Naive B cell (primary cell): ENCODE measurements around the gene SIL1. TPM values are rescaled to one million over a fixed set of nuclear protein-coding genes. Genes with fewer than 3 reads are reported as not detected.
A peak's percentile ranks its signal among the peaks of the same experiment; 100 is the strongest.

ENCODE experiments used
- ATAC-seq, 2 donors: fragments of 150-1000 bp; cut with Tn5 transposase; 2 replicates each; pipeline ENCODE4 v1.10.0; 2021; ENCODE audit warnings: low read depth in 2 of 2, mild to moderate bottlenecking in 2 of 2, moderate library complexity in 2 of 2
- DNase-seq: peaks from one replicate; pipeline ENCODE4 v3.0.0; 2022
- H3K27ac Mint-ChIP-seq, 6 donors: one replicate each; pipeline ENCODE4 v1.8.0; 2020 to 2022; ENCODE audit warnings: mild to moderate bottlenecking in 6 of 6, mixed read lengths in 6 of 6, moderate library complexity in 5 of 6, inconsistent platforms in 2 of 6
- H3K27me3 Mint-ChIP-seq, 3 donors: one replicate each; pipeline ENCODE4 v1.8.0; 2021 to 2022; ENCODE audit warnings: mixed read lengths in 3 of 3, mild to moderate bottlenecking in 1 of 3
- H3K36me3 Mint-ChIP-seq, 2 donors: one replicate each; pipeline ENCODE4 v1.8.0; 2020 to 2022; ENCODE audit warnings: mixed read lengths in 2 of 2, inconsistent platforms in 1 of 2, mild to moderate bottlenecking in 1 of 2
- H3K4me1 Mint-ChIP-seq, 3 donors: one replicate each; pipeline ENCODE4 v1.8.0; 2020 to 2022; ENCODE audit warnings: mixed read lengths in 3 of 3, inconsistent platforms in 1 of 3, mild to moderate bottlenecking in 1 of 3, moderate library complexity in 1 of 3
- H3K4me3 Mint-ChIP-seq, 8 donors: one replicate each; pipeline ENCODE4 v1.8.0; 2020 to 2022; ENCODE audit warnings: mild to moderate bottlenecking in 8 of 8, mixed read lengths in 8 of 8, moderate library complexity in 8 of 8, inconsistent platforms in 2 of 8
- H3K9me3 Mint-ChIP-seq, 7 donors: one replicate each; pipeline ENCODE4 v1.8.0; 2020 to 2022; ENCODE audit warnings: mixed read lengths in 7 of 7, mild to moderate bottlenecking in 5 of 7, inconsistent platforms in 2 of 7, moderate library complexity in 1 of 7
- polyA plus RNA-seq, 6 donors: library from polyadenylated mRNA; unstranded; fragments of 300-500 nt; fragmentation: Illumina TruSeq; gene quantifications; one replicate each; pipeline ENCODE4 v1.2.3, GENCODE V29; 2021; ENCODE audit warnings: low read depth in 6 of 6

The SIL1 gene
- polyA plus RNA-seq, 6 donors from 2014 or later = 9.1 to 18.7 (median 13.6) TPM

DNA sequence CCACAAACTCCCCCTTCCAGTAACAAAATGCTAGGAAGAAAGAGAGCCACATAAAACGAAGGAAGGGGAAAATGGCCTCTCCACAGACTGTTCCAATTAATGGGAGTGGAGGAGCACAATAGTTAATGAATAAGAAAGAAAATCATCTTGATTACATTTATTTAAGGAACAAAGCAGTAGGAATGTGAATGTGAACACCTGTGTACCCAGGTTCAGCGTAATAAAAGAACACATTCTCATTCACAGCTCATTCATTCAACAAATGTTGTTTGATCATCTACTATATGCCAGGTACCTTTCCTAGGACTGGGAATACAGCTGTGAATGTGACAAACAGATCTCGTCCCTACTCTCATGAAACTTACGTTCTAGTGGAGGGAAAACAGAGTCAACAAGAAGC is 35.7 kb downstream of the SIL1 start:
- Mint-ChIP-seq H3K4me3 (no peak overlapping the region), H3K27me3 (no peaks in the 10 kb centered on the region), H3K4me1 (peaks cover 3 to 24% (median 4%) of the 10 kb centered on the region in 3 donors), H3K9me3 (no peaks in the 10 kb centered on the region), H3K27ac (peak overlapping the region in 1 of 6 donors; percentile 15), H3K36me3 (peaks cover 0 to 11% of the 10 kb centered on the region in 2 donors)
- no peak for ATAC-seq
- DNase-seq = no peak

DNA sequence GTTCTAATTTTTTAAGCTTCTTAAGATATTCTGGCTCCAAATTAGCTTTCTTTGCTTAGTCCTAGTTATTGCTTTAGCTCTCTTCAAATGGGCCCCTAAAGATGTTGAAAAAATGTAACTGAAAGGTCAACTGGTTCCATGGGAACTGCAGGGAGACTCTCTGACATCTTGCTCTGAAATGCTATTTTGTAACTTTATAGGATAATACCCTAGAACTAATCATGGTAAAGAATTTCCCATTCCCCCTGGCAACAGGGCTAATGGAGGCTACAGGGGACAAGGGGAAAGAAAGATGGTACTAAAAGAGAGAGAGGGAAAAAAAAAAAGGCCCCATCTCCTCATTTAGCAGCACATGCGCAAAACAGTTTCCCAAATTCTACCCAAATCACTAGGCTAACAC is 39.4 kb downstream of the SIL1 start:
- H3K4me3 Mint-ChIP-seq = no peak overlapping the region
- no peaks in the 10 kb centered on the region for H3K9me3 Mint-ChIP-seq
- ATAC-seq = no peak
- peaks cover 0 to 11% of the 10 kb centered on the region in 2 donors for H3K36me3 Mint-ChIP-seq
- H3K27me3 Mint-ChIP-seq = no peaks in the 10 kb centered on the region
- H3K27ac Mint-ChIP-seq = peak overlapping the region in 1 of 6 donors; percentile 6
- peaks cover 3 to 24% (median 4%) of the 10 kb centered on the region in 3 donors for H3K4me1 Mint-ChIP-seq
- no peak for DNase-seq

DNA sequence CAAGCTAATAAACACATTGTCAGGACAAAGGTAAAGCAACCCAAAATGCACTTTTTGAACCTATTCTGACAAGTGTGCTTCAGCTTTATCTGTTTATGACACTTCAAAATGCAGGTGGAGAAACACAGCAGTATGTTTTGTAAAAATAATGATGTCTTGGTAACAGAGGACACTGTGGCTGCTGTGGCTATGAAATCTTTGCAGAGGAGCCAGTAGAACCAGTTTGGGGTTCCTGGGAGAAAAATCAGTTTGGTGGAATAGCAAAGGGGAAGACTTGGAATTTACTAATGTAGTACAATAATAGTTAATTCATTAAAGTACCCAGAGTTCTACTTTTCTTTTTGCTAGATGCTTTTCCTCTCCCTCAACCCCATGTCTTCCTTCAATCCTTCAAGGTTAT is 40.6 kb downstream of the SIL1 start:
- ATAC-seq (no peak), DNase-seq (no peak)
- Mint-ChIP-seq H3K4me1 (peaks cover under 1 to 19% (median 3%) of the 10 kb centered on the region in 3 donors), H3K27ac (no peak overlapping the region), H3K9me3 (no peaks in the 10 kb centered on the region), H3K36me3 (peaks cover 0 to 11% of the 10 kb centered on the region in 2 donors), H3K4me3 (no peak overlapping the region), H3K27me3 (no peaks in the 10 kb centered on the region)

DNA sequence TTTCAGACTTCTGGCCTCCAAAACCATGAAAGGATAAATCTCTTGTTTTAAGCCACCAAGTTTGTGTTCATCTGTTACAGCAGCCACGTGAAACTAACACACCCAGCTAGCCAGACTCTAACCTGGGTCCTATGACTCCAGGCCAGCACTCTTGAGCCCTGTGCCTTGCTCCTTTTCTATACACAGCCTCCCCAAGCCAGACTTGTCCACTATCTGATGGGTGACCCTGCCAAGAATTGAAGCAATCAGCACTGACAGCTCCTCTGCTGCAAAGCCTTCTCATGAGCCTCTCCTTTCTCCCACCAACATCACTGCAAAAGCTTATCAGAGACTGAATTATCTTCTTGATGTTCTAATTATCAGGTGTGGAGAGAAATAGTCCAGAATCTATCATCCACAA is 41.4 kb downstream of the SIL1 start:
- no peak for DNase-seq
- ATAC-seq = no peak
- Mint-ChIP-seq H3K4me3 (no peak overlapping the region), H3K4me1 (peaks cover 0 to 13% (median 3%) of the 10 kb centered on the region in 3 donors), H3K9me3 (no peaks in the 10 kb centered on the region), H3K27ac (no peak overlapping the region), H3K36me3 (peaks cover 0 to 11% of the 10 kb centered on the region in 2 donors), H3K27me3 (no peaks in the 10 kb centered on the region)

DNA sequence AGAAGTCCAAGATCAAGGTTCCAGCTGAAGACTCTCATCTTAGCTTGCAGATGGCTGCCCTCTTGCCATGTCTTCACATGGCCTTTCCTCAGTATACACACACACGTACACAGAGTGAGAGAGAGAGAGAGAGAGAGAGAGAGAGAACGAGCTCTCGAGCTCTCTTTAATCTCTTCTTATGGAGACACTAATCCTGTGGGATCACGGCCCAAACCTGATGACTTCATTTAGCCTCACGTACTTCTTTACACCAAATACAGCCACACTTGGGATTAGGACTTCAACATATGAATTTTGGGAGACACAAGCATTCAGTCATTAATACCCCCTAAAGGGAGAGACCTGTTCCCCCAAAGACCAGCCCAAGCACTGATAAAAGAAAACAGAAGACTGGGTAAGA is 42.8 kb downstream of the SIL1 start:
- no peaks in the 10 kb centered on the region for H3K9me3 Mint-ChIP-seq
- H3K36me3 Mint-ChIP-seq = peaks cover 0 to 11% of the 10 kb centered on the region in 2 donors
- no peak for ATAC-seq
- DNase-seq = no peak
- no peak overlapping the region for H3K27ac Mint-ChIP-seq
- no peak overlapping the region for H3K4me3 Mint-ChIP-seq
- peaks cover 1 to 14% (median 7%) of the 10 kb centered on the region in 3 donors for H3K4me1 Mint-ChIP-seq
- no peaks in the 10 kb centered on the region for H3K27me3 Mint-ChIP-seq

DNA sequence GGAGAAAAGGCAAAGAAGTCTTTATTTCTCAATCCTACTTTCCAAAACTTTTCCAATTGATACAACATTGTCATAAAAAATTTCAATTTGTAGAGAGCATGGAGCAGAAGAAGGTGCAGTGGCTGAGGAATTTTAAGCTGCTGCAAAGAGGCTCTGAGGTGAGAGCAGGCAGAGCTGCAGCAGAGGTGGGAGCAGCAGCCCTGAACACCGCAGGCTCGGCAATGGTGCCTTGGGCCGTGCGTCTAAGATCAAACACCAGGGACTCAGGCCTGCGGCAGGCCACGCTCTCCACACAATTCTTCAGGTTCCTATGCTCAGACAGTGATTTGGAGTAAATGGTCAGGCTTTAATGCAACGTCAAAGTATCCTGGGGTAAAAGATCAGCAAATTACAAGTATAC is 46.3 kb downstream of the SIL1 start:
- Mint-ChIP-seq H3K27ac (peak overlapping the region in 1 of 6 donors; percentile 67), H3K4me3 (no peak overlapping the region), H3K4me1 (peaks cover 6 to 9% (median 8%) of the 10 kb centered on the region in 3 donors), H3K36me3 (no peaks in the 10 kb centered on the region), H3K27me3 (no peaks in the 10 kb centered on the region), H3K9me3 (no peaks in the 10 kb centered on the region)
- DNase-seq (no peak), ATAC-seq (no peak)

DNA sequence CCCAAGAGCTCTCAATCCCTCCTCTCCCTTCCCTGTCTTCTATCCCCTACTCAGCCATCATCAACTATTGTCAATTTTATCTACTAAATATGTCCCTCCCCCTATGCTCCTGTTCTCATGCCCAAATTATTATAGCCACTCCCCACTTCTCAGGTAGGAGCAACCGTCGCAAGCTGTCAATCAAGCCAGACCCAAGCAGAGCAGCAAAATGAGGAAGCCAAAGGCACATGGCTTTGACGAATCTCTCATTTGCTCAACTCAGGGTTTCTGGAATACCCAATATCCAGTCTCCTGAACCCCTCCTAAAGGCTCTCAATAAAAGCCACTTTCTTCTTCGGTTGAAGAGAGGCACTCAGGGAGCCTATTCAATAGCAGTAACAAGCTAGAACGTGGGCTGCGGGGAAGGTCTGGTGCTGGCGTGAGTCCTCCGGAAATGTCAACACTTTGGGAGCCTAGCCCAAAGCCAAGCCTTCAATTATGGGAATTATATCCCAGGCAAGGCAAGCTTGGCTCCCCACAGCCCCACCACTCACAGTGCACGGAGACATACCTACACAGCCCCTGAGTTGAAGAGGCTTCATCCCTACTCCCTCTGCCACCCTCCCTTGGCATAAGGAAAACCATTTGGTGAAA is 47.7 kb downstream of the SIL1 start:
- H3K9me3 Mint-ChIP-seq = no peaks in the 10 kb centered on the region
- no peak overlapping the region for H3K4me3 Mint-ChIP-seq
- H3K27ac Mint-ChIP-seq = peak overlapping the region in 1 of 6 donors; percentile 85
- H3K36me3 Mint-ChIP-seq = no peaks in the 10 kb centered on the region
- H3K4me1 Mint-ChIP-seq = peaks cover 6 to 9% (median 8%) of the 10 kb centered on the region in 3 donors
- no peaks in the 10 kb centered on the region for H3K27me3 Mint-ChIP-seq
- no peak for ATAC-seq
- no peak for DNase-seq

DNA sequence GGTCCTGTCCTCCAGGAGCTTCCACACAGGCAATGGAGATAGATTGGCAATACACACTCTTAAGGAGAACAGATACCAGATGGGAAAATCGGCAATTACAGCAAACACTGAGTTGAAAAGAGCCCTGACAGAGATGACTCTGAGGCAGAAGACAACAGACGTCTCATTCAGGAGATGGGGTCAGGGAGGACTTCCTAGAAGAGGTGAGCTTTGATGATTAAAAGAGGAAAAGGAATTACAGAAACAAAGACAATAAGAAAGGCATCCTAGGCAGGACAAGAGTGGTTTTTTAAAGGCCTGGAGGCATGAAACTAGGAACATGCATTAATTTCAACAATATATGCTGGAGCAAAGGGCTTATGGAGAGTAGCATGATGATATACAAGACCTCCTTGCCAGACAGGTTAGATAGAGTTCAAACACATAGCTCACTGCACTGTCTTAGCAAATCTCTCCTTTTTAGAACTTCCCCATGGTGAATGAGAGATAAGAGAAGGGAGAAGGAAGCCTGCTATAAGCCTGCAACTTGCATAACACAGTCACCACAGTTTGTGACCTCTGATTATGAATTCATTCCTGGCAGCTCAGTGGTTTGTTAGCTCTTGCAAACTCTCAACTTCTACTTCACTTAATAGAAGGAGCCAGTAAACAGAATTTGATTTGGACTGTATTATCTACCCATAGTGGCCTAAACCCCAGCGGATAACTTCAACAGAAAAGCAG is 48.5 kb downstream of the SIL1 start:
- Mint-ChIP-seq H3K36me3 (peaks cover 0 to 4% of the 10 kb centered on the region in 2 donors), H3K27ac (peak overlapping the region in 2 of 6 donors; percentile 15 to 85), H3K4me3 (no peak overlapping the region), H3K4me1 (peaks cover 6 to 9% (median 8%) of the 10 kb centered on the region in 3 donors), H3K9me3 (no peaks in the 10 kb centered on the region), H3K27me3 (no peaks in the 10 kb centered on the region)
- DNase-seq = no peak
- no peak for ATAC-seq

DNA sequence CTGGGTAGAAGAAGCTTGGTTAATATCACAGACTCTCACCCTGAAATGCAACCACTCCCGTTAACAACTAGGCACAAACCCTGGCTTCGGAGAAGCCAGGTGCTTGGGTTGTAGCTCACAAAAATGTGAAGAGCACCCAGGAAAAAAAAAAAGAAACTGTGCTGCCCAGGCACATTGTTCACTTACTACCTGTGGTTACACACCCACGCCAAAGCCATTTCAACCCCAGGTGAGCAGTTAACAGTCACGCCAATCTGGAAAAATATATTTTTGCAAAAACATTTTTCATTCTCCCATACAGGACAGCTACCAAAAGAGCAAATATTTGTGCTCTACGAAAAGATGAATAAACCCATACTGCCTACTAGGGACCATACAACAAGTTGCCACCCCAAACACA is 49.2 kb downstream of the SIL1 start:
- ATAC-seq (no peak), DNase-seq (no peak)
- H3K4me3 Mint-ChIP-seq = no peak overlapping the region
- no peak overlapping the region for H3K27ac Mint-ChIP-seq
- H3K36me3 Mint-ChIP-seq = peaks cover 0 to 4% of the 10 kb centered on the region in 2 donors
- H3K27me3 Mint-ChIP-seq = no peaks in the 10 kb centered on the region
- no peaks in the 10 kb centered on the region for H3K9me3 Mint-ChIP-seq
- H3K4me1 Mint-ChIP-seq = peaks cover 6 to 9% (median 8%) of the 10 kb centered on the region in 3 donors

DNA sequence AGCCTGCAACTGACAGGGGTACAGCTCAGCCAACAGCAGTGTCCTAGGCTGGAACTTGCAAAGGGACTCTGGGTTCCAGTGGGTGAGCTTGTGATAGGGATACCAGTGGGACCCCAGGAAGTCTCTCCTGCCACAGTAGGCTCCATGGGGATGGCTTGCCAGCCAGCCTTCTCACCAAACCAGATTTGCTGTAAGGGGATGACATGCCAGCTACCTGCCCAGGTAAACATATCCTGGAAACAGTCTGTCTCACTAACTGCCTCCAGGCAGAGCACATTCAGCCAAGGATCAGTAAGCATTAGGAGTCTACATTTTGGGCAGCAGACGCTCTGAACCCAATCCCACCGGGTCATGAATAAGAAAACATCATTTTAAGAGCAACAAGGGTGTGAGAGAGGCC is 49.9 kb downstream of the SIL1 start:
- DNase-seq = no peak
- ATAC-seq = no peak
- Mint-ChIP-seq H3K36me3 (peaks cover 0 to 4% of the 10 kb centered on the region in 2 donors), H3K9me3 (no peaks in the 10 kb centered on the region), H3K4me3 (no peak overlapping the region), H3K27ac (peak overlapping the region in 1 of 6 donors; percentile 42), H3K27me3 (no peaks in the 10 kb centered on the region), H3K4me1 (peaks cover 6 to 9% (median 8%) of the 10 kb centered on the region in 3 donors)

DNA sequence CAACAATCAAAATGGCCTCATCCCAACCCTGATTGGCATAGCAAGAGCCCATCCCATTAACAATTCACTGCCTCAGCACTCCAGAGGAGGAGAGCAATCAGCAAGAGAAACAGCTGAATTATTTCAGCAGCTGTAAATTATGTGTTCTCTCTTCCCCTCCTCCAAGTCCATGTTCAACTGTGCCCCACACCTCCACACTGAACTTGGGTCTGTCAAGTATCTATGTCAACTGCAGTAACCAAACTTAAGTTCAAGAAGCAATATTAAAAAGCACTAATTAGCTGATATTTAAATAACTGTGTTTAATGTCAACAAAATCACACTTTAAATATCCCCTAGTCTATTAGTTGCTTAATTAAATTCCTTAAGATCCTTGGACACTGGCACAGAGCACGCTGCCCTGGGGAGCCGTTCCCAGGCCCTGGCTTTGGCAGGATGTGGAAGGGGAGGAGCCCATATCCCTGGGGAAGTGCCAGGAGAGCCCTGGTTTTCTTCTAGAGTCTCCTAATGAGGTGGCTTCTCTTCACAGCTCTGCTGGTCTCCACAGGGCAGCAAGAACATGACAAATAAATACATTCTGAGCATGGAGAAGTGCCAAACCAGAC is 50.6 kb downstream of the SIL1 start:
- no peaks in the 10 kb centered on the region for H3K9me3 Mint-ChIP-seq
- no peak for DNase-seq
- no peak overlapping the region for H3K4me3 Mint-ChIP-seq
- peaks cover 0 to 4% of the 10 kb centered on the region in 2 donors for H3K36me3 Mint-ChIP-seq
- H3K27ac Mint-ChIP-seq = no peak overlapping the region
- peaks cover 6 to 12% (median 9%) of the 10 kb centered on the region in 3 donors for H3K4me1 Mint-ChIP-seq
- no peaks in the 10 kb centered on the region for H3K27me3 Mint-ChIP-seq
- no peak for ATAC-seq

DNA sequence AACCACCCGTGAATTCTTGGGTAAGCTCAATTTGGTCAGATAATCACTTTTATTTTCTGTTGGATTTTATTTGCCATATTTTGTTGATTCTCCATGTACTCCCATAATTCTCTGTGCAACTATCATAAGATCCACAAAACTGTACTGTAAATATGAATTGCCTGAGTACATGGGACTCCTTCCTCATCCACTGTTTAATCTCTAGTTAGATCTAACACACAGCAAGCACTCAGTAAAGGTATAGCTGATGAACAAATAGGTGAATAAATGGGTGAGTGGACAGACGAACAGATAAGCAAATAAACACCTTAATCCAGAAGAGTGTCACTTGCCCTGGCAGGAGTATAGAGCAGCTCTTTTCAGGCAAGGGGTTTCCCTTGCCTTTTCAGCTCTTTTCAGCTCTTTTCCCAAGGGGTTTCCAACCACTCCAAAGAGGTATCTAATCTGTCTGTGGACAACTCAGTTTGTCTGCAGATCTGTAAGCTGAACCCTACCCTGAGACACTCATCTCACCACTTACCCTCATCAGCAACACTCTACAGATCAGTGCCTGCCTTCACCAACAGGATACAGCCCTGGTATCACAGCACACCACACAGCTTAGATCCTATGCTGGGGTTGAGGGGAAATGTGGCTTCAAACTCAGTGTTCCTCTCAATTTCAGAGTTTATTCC is 51.2 kb downstream of the SIL1 start:
- peaks cover 0 to 4% of the 10 kb centered on the region in 2 donors for H3K36me3 Mint-ChIP-seq

DNA sequence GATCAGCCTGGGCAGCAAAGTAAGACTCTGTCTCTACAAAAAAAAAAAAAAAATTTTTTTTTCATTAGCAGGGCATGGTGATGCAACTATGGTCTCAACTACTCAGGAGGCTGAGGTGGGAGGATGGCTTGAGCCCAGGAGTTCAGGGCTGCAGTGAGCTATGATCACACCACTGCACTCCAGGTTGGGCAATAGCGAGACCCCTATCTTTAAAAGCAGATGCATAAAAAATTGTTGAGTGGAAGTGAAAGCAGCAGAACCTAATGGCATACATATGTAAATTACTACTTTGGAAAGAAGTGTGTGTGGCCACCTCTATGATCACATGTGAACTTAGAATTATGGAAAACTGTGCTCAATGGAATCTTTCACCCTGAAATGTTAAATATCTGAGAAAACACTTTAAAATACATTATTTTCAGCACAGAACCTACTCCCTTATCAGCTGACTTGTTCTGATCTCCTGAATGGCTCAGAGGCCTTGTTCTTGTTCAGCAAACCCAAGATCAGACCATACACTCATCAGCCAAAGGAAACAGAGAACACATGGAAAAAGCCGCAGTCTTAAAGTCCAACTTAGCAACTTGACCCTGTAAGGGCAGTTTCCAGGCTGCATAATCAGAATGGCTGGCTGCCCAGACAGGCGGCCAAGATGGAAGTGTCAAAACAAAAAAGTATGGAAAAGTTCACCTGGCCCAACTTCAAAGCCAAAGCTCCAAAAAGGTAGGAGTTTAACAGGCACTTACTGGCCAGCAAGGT is 56.5 kb downstream of the SIL1 start:
- Mint-ChIP-seq H3K27me3 (no peaks in the 10 kb centered on the region), H3K4me3 (peak overlapping the region in 1 of 8 donors; percentile 7), H3K9me3 (no peaks in the 10 kb centered on the region), H3K27ac (peak overlapping the region in 3 of 6 donors; percentile 36 to 75 (median 39)), H3K4me1 (peaks cover 18 to 32% (median 26%) of the 10 kb centered on the region in 3 donors), H3K36me3 (peaks cover under 1 to 4% of the 10 kb centered on the region in 2 donors)
- DNase-seq (no peak), ATAC-seq (no peak)

More for the DNA sequence above, 51.2 kb downstream of the SIL1 start:
- Mint-ChIP-seq H3K9me3 (no peaks in the 10 kb centered on the region), H3K27ac (no peak overlapping the region), H3K27me3 (no peaks in the 10 kb centered on the region), H3K4me1 (peaks cover 11 to 18% (median 13%) of the 10 kb centered on the region in 3 donors), H3K4me3 (no peak overlapping the region)
- ATAC-seq (no peak), DNase-seq (no peak)
